SK-N-SH (cell line): Measurements from ENCODE around the gene THOC2. TPM values are rescaled to one million over a fixed set of nuclear protein-coding genes. Genes with fewer than 3 reads are reported as not detected.

Experiments
- CTCF ChIA-PET: fragments of 300-600, 350-600 bp; formaldehyde crosslinking; extraction: SDS; loops from one replicate; lab custom pipeline; 2021; lab: Yijun Ruan, JAX
- POLR2A ChIA-PET: fragments of 350-600 bp; sonication (Branson Sonifier 250); formaldehyde crosslinking; extraction: SDS; loops from one replicate; lab custom pipeline; 2020; ENCODE audit warnings: antibody characterized with exemption, inconsistent platforms; lab: Yijun Ruan, JAX
- DNase-seq: peaks from one replicate; pipeline ENCODE4 v3.0.0; 2012
- H2AFZ ChIP-seq: fragments of 200-600 bp; sonication (generic); 2 replicates; pipeline ENCODE4 v1.8.1; 2016; ENCODE audit warnings: antibody characterized with exemption, mild to moderate bottlenecking, low read depth
- H3F3A ChIP-seq: fragments of 200-600 bp; sonication (generic); replicated peaks from 2 replicates; pipeline ENCODE3; 2016; ENCODE audit warnings: antibody characterized with exemption, mild to moderate bottlenecking; ENCODE audit not compliant: insufficient read depth
- H3K27ac ChIP-seq, 2 experiments: fragments of 200-500 bp in 1 of 2; fragments of 200-600 bp in 1 of 2; sonication (Bioruptor generic) in 1 of 2; sonication (generic), shearing (Covaris generic) in 1 of 2; 2 replicates each; pipeline versions ENCODE4 v1.5.1 to v1.6.1; 2014 to 2016; ENCODE audit warnings: low read depth in 2 of 2, inconsistent platforms in 1 of 2, low read length in 1 of 2, mild to moderate bottlenecking in 1 of 2, mixed read lengths in 1 of 2
- H3K27me3 ChIP-seq: fragments of 200-600 bp; sonication (generic), shearing (Covaris generic); 2 replicates; pipeline ENCODE4 v1.6.1; 2016; ENCODE audit warnings: mixed run types; ENCODE audit not compliant: insufficient read depth
- H3K36me3 ChIP-seq, 2 experiments: fragments of 200-500 bp in 1 of 2; fragments of 200-600 bp in 1 of 2; sonication (Bioruptor generic) in 1 of 2; sonication (generic) in 1 of 2; replicated peaks in 1 of 2; 2 replicates each; pipeline versions ENCODE3 to v1.5.1; 2014 to 2016; ENCODE audit warnings: low read length in 1 of 2, mild to moderate bottlenecking in 1 of 2; ENCODE audit not compliant: insufficient read depth in 2 of 2, control insufficient read depth in 1 of 2
- H3K4me1 ChIP-seq, 2 experiments: fragments of 200-500 bp in 1 of 2; fragments of 200-600 bp in 1 of 2; sonication (Bioruptor generic) in 1 of 2; sonication (generic), shearing (Covaris generic) in 1 of 2; 2 replicates each; pipeline versions ENCODE4 v1.5.1 to v1.6.1; 2014 to 2016; ENCODE audit warnings: low read depth in 1 of 2, low read length in 1 of 2, mixed run types in 1 of 2; ENCODE audit not compliant: insufficient read depth in 2 of 2, control insufficient read depth in 1 of 2
- H3K4me2 ChIP-seq: fragments of 200-600 bp; sonication (generic), shearing (Covaris generic); 2 replicates; pipeline ENCODE4 v1.6.1; 2017; ENCODE audit warnings: mixed run types
- H3K4me3 ChIP-seq, 2 experiments: fragments of 200-500 bp in 1 of 2; fragments of 200-600 bp in 1 of 2; sonication (Bioruptor generic) in 1 of 2; sonication (generic), shearing (Covaris generic) in 1 of 2; 2 replicates each; pipeline versions ENCODE4 v1.5.1 to v1.8.1; 2014 to 2016; ENCODE audit warnings: low read depth in 2 of 2, inconsistent platforms in 1 of 2, low read length in 1 of 2, mild to moderate bottlenecking in 1 of 2, mixed read lengths in 1 of 2, moderate library complexity in 1 of 2
- H3K79me2 ChIP-seq: fragments of 200-600 bp; sonication (generic); 2 replicates; pipeline ENCODE4 v1.8.1; 2017; ENCODE audit warnings: mild to moderate bottlenecking; ENCODE audit not compliant: insufficient read depth
- H3K9ac ChIP-seq: fragments of 200-600 bp; sonication (generic); 2 replicates; pipeline ENCODE4 v1.6.1; 2017; ENCODE audit warnings: mixed run types
- H3K9me2 ChIP-seq: fragments of 200-600 bp; sonication (generic); 2 replicates; pipeline ENCODE4 v1.6.1; 2017; ENCODE audit warnings: mixed run types
- H3K9me3 ChIP-seq: fragments of 200-600 bp; sonication (generic); 2 replicates; pipeline ENCODE4 v1.6.1; 2017; ENCODE audit warnings: mixed run types, mild to moderate bottlenecking, moderate library complexity
- H4K20me1 ChIP-seq: fragments of 200-600 bp; sonication (generic); 2 replicates; pipeline ENCODE4 v1.6.1; 2017; ENCODE audit warnings: mild to moderate bottlenecking, mixed run types; ENCODE audit not compliant: insufficient read depth
- CHD2 ChIP-seq: fragments of 150-350 bp; IDR thresholded peaks from 2 replicates; pipeline ENCODE4 v1.6.1; 2018; ENCODE audit warnings: low read length; ENCODE audit not compliant: partially characterized antibody
- EZH2phosphoT487 ChIP-seq: fragments of 200-600 bp; sonication (generic); IDR thresholded peaks from 2 replicates; pipeline ENCODE4 v1.6.1; 2017; ENCODE audit warnings: low read depth, mixed run types, mild to moderate bottlenecking, antibody characterized with exemption, moderate library complexity, borderline replicate concordance
- FOXJ3 ChIP-seq: sonication (generic); formaldehyde crosslinking; IDR thresholded peaks from 2 replicates; pipeline ENCODE4 v1.5.1; 2020; ENCODE audit warnings: mild to moderate bottlenecking, missing genetic modification reagents
- NFIC ChIP-seq: IDR thresholded peaks from 2 replicates; pipeline ENCODE4 v1.4.0; 2012; ENCODE audit warnings: borderline replicate concordance
- NRF1 ChIP-seq: IDR thresholded peaks from 2 replicates; pipeline ENCODE4 v1.6.1; 2012; ENCODE audit warnings: low read depth, mild to moderate bottlenecking, low read length
- RAD21 ChIP-seq: IDR thresholded peaks from 2 replicates; pipeline ENCODE4 v1.6.1; 2012; ENCODE audit warnings: mild to moderate bottlenecking, low read length
- RCOR1 ChIP-seq: fragments of 150-350 bp; IDR thresholded peaks from 2 replicates; pipeline ENCODE4 v1.6.1; 2017; ENCODE audit warnings: antibody characterized with exemption, low read length
- RXRA ChIP-seq: IDR thresholded peaks from 2 replicates; pipeline ENCODE4 v1.4.0; 2012; ENCODE audit warnings: low read depth, mild to moderate bottlenecking, borderline replicate concordance
- SMC3 ChIP-seq: IDR thresholded peaks from 2 replicates; pipeline ENCODE4 v1.6.1; 2012; ENCODE audit warnings: low read depth, low read length, improper control_type of control experiment
- YY1 ChIP-seq: IDR thresholded peaks from 2 replicates; pipeline ENCODE4 v1.4.0; 2012; ENCODE audit warnings: low read depth, mild to moderate bottlenecking
- WGBS: methylation state at CpG from one replicate; pipeline ENCODE4 v1.1.6; 2017; ENCODE audit warnings: low lambda C conversion rate; 5-methylcytosine and 5-hydroxymethylcytosine counted together
- polyA plus RNA-seq, 3 experiments: library from polyadenylated mRNA; depleted of rRNA; stranded (reverse); fragments of >200 nt; gene quantifications; 2 replicates each; pipeline ENCODE4 v1.2.3, GENCODE V29; 2012
- TF ChIP-seq, protein P1 (sequence below): fragments of 200-600 bp; sonication (generic); IDR thresholded peaks from 2 replicates; pipeline ENCODE4 v1.6.1; 2017; ENCODE audit warnings: antibody characterized with exemption, mild to moderate bottlenecking, moderate library complexity
- TF ChIP-seq, protein P2 (sequence below): fragments of 150-350 bp; IDR thresholded peaks from 2 replicates; pipeline ENCODE4 v1.6.1; 2017; ENCODE audit warnings: antibody characterized with exemption, low read length, low read depth, borderline replicate concordance
- TF ChIP-seq, protein P3 (sequence below): fragments of 150-350 bp; IDR thresholded peaks from 2 replicates; pipeline ENCODE4 v1.6.1; 2016; ENCODE audit warnings: mild to moderate bottlenecking, low read depth, low read length

The THOC2 gene
- polyA plus RNA-seq, 1 of the 3 experiments (the other 2 are of a cell fraction): 26.7 TPM

DNA sequence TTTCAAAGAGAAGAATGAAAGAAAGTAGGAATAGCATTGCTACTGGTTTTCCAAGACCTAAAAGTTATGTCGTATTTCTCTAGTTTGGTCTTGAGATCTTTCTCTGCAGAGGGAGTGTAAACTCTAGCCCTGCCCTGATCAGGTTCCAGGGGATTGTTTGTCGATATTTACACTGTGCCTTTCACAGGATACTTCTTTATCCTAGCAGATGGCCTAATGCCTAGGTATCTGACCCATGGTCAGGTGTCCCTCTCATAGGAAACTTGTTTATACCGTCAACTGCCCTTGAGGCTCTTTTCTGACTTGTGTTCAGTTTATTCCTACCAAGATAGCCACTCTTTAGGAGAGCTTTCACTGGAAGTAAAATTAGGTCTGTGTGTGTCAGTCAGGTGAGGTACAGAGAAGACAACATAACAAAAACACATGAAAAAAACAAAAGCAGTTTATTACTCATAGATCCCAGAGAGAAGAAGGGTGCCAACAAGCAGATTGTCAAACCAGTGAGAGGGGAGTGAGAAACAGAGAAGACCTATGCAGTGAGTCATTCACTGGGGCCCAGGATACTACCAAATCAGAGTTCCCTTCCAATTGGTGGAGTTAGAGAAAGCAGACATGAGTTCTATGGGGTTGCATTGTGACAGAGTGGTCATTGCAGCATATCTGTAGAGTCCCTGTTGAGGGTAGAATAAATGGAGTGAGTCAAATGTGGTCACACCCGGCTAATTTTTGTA is 40.6 kb upstream of the THOC2 start (continued):
- TF ChIP-seq NFIC: no peak

DNA sequence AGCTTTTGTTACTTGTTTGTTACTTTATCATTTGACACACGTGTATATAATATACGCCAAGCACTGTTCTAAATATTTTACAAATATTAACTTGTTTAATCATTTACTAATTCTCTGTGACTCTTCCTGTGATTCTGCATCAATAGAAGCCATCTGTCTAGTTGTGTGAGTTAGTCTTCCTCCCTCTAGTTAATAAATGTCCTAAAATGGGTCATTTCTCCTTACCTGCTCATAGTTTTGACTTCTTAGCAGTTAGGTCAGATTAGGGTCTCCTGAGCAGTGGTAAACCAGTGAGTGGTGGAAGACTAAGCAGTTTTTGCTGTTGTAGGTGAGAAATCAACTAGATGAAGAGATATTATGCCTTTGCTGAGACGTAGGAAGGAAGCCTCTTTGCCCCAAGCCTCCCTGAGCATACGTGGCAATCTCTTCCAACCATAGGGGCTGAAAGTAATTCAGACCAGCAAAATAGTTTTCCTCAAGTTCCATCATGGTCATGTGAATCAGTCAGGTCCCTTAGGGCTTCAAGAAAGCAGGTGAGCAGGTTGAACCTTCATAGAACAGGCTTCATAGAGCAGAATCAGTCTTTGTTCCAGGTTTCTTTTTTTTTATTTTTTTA is 38.7 kb upstream of the THOC2 start:
- ChIA-PET POLR2A (no interaction called here), CTCF (interaction anchor here (0.6 kb wide), 1 partner anchor 88 kb away, joined by 3 read pairs; no protein-coding TSS in a partner anchor)
- WGBS: 43% methylated on average over 4 of the region's 4 CpGs
- no peaks in the 10 kb centered on the region for H3K9me3 ChIP-seq
- no peaks in the 10 kb centered on the region for H3K27me3 ChIP-seq
- H3K27ac ChIP-seq: no peak overlapping the region
- H3K4me1 ChIP-seq: no peaks in the 10 kb centered on the region
- no peak overlapping the region for H3K4me2 ChIP-seq
- no peak for DNase-seq
- H3K79me2 ChIP-seq: no peaks in the 10 kb centered on the region
- no peak overlapping the region for H3K4me3 ChIP-seq
- no peaks in the 10 kb centered on the region for H3K36me3 ChIP-seq
- no peak overlapping the region for H3K9ac ChIP-seq
- H4K20me1 ChIP-seq: no peaks in the 10 kb centered on the region
- no peaks in the 10 kb centered on the region for H3F3A ChIP-seq
- no peaks in the 10 kb centered on the region for H3K9me2 ChIP-seq
- no peak overlapping the region for H2AFZ ChIP-seq
- TF ChIP-seq FOXJ3 (CRISPR knock-in tag) (no peak), CHD2 (no peak), EZH2phosphoT487 (no peak), YY1 (no peak), RAD21 (no peak), NRF1 (no peak), RCOR1 (no peak), RXRA (no peak), SMC3 (no peak)
- TF ChIP-seq, protein P1, sequence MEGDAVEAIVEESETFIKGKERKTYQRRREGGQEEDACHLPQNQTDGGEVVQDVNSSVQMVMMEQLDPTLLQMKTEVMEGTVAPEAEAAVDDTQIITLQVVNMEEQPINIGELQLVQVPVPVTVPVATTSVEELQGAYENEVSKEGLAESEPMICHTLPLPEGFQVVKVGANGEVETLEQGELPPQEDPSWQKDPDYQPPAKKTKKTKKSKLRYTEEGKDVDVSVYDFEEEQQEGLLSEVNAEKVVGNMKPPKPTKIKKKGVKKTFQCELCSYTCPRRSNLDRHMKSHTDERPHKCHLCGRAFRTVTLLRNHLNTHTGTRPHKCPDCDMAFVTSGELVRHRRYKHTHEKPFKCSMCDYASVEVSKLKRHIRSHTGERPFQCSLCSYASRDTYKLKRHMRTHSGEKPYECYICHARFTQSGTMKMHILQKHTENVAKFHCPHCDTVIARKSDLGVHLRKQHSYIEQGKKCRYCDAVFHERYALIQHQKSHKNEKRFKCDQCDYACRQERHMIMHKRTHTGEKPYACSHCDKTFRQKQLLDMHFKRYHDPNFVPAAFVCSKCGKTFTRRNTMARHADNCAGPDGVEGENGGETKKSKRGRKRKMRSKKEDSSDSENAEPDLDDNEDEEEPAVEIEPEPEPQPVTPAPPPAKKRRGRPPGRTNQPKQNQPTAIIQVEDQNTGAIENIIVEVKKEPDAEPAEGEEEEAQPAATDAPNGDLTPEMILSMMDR: no peak
- TF ChIP-seq, protein P2, sequence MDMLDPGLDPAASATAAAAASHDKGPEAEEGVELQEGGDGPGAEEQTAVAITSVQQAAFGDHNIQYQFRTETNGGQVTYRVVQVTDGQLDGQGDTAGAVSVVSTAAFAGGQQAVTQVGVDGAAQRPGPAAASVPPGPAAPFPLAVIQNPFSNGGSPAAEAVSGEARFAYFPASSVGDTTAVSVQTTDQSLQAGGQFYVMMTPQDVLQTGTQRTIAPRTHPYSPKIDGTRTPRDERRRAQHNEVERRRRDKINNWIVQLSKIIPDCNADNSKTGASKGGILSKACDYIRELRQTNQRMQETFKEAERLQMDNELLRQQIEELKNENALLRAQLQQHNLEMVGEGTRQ: no peak
- TF ChIP-seq, protein P3, sequence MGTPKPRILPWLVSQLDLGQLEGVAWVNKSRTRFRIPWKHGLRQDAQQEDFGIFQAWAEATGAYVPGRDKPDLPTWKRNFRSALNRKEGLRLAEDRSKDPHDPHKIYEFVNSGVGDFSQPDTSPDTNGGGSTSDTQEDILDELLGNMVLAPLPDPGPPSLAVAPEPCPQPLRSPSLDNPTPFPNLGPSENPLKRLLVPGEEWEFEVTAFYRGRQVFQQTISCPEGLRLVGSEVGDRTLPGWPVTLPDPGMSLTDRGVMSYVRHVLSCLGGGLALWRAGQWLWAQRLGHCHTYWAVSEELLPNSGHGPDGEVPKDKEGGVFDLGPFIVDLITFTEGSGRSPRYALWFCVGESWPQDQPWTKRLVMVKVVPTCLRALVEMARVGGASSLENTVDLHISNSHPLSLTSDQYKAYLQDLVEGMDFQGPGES: no peak
